PC-9 (cell line): Measurements from ENCODE around the gene AQP3. TPM values are rescaled to one million over a fixed set of nuclear protein-coding genes. Genes with fewer than 3 reads are reported as not detected.
"Not testable (repeated sequence)": the region's sequence is repeated elsewhere in the genome, so short reads cannot be mapped to it uniquely, and the experiment has no call there.

Source experiments
- BruUV-seq: library from RNA; stranded (reverse); fragments of 400-500 nt; replicated peaks from 2 replicates; lab custom pipeline; 2021; lab: Mats Ljungman, UMichigan
- CTCF ChIA-PET: fragments of 300-600 bp; sonication (Branson Sonifier 250); formaldehyde crosslinking; loops from one replicate; lab custom pipeline; 2022; ENCODE audit warnings: antibody characterized with exemption; lab: Charles Lee
- POLR2A ChIA-PET: fragments of 300-600 bp; sonication (Branson Sonifier 250); formaldehyde crosslinking; loops from one replicate; lab custom pipeline; 2022; ENCODE audit warnings: antibody characterized with exemption; ENCODE audit not compliant: unreplicated experiment; lab: Charles Lee
- DNase-seq, 2 experiments: peaks; one replicate each; pipeline versions ENCODE4 v3.0.0 to v3.0.0-alpha.2; 2015 to 2022; ENCODE audit warnings: mixed read lengths in 1 of 2
- H2AFZ ChIP-seq: fragments of 200-600 bp; sonication (generic); 2 replicates; pipeline ENCODE4 v1.8.1; 2017; ENCODE audit warnings: antibody characterized with exemption
- H3F3A ChIP-seq: fragments of 200-600 bp; sonication (generic); 2 replicates; pipeline ENCODE4 v1.8.1; 2017; ENCODE audit warnings: antibody characterized with exemption, mild to moderate bottlenecking, low read depth; ENCODE audit not compliant: insufficient read depth
- H3K27ac ChIP-seq: fragments of 200-600 bp; sonication (generic); 2 replicates; pipeline ENCODE4 v1.6.1; 2016; ENCODE audit warnings: mixed run types
- H3K27me3 ChIP-seq: fragments of 200-600 bp; sonication (generic); 2 replicates; pipeline ENCODE4 v1.6.1; 2016; ENCODE audit warnings: low read depth, mixed run types; ENCODE audit not compliant: insufficient read depth
- H3K36me3 ChIP-seq: fragments of 200-600 bp; sonication (generic); 2 replicates; pipeline ENCODE4 v1.6.1; 2016; ENCODE audit warnings: low read depth, mixed run types
- H3K4me1 ChIP-seq: fragments of 200-600 bp; sonication (generic); replicated peaks from 2 replicates; pipeline ENCODE4 v1.6.1; 2016; ENCODE audit warnings: mixed run types; ENCODE audit not compliant: insufficient read depth
- H3K4me2 ChIP-seq: fragments of 200-600 bp; sonication (generic); 2 replicates; pipeline ENCODE4 v1.6.1; 2017; ENCODE audit warnings: mixed run types
- H3K4me3 ChIP-seq: fragments of 200-600 bp; sonication (generic); 2 replicates; pipeline ENCODE4 v1.6.1; 2016; ENCODE audit warnings: mixed run types
- H3K79me2 ChIP-seq: fragments of 200-600 bp; sonication (generic); 2 replicates; pipeline ENCODE4 v1.6.1; 2017; ENCODE audit warnings: low read depth, mixed run types
- H3K9me2 ChIP-seq: fragments of 200-600 bp; sonication (generic); 2 replicates; pipeline ENCODE4 v1.8.1; 2017; ENCODE audit warnings: mild to moderate bottlenecking; ENCODE audit not compliant: insufficient read depth
- H3K9me3 ChIP-seq: fragments of 200-600 bp; sonication (generic); 2 replicates; pipeline ENCODE4 v1.8.1; 2016; ENCODE audit warnings: low read depth; ENCODE audit not compliant: insufficient read depth
- H4K20me1 ChIP-seq: fragments of 200-600 bp; sonication (generic); 2 replicates; pipeline ENCODE4 v1.8.1; 2017; ENCODE audit not compliant: insufficient read depth
- EZH2 ChIP-seq: fragments of 200-600 bp; sonication (generic); IDR thresholded peaks from 2 replicates; pipeline ENCODE4 v1.8.0; 2017; ENCODE audit warnings: antibody characterized with exemption, low read depth
- intact Hi-C: fragments of 100-400 bp; cut with micrococcal nuclease; formaldehyde crosslinking; loops from one replicate; pipeline ENCODE4 v1.10.0; 2022; ENCODE audit not compliant: unreplicated experiment
- total RNA-seq: library from RNA; stranded (reverse); gene quantifications from 2 replicates; pipeline ENCODE4 v1.2.3, GENCODE V29; 2021
- TF ChIP-seq, protein P1 (sequence below): fragments of 200-600 bp; sonication (generic); conservative IDR thresholded peaks from 2 replicates; pipeline ENCODE4 v1.6.1; 2017; ENCODE audit warnings: mixed run types, antibody characterized with exemption, mild to moderate bottlenecking, moderate library complexity

AQP3 gene
- total RNA-seq, 1 experiment from 2014 or later = 9.9 TPM

GRCh38 chr9:33403941-33404787, 43.2 kb downstream of the AQP3 start:
- Histone ChIP-seq H3K36me3 (no peaks in the 10 kb centered on the region), H3K79me2 (no peaks in the 10 kb centered on the region), H3K27ac (no peak overlapping the region), H2AFZ (no peak overlapping the region), H3K4me3 (no peak overlapping the region), H3K4me1 (no peaks in the 10 kb centered on the region), H3F3A (no peaks in the 10 kb centered on the region; the same call in 1 of the 2 replicates), H3K9me3 (no peaks in the 10 kb centered on the region), H3K27me3 (no peaks in the 10 kb centered on the region), H3K9me2 (no peaks in the 10 kb centered on the region), H3K4me2 (no peak overlapping the region), H4K20me1 (no peaks in the 10 kb centered on the region)
- CTCF ChIA-PET = interaction anchor here (0.6 to 2.5 kb wide), 7 partner anchors 11 to 387 kb away, joined by 3 to 9 read pairs (median 3); partner anchors contain the start of gene NOL6
- intact Hi-C loops = loop anchor here (1.0 kb wide), 2 partner anchors 62 to 175 kb away; no protein-coding TSS in a partner anchor
- DNase-seq = no peak
- POLR2A ChIA-PET = no interaction called here
- no TSS peak for BruUV-seq
- no peak for TF ChIP-seq EZH2
- TF ChIP-seq, protein P1, sequence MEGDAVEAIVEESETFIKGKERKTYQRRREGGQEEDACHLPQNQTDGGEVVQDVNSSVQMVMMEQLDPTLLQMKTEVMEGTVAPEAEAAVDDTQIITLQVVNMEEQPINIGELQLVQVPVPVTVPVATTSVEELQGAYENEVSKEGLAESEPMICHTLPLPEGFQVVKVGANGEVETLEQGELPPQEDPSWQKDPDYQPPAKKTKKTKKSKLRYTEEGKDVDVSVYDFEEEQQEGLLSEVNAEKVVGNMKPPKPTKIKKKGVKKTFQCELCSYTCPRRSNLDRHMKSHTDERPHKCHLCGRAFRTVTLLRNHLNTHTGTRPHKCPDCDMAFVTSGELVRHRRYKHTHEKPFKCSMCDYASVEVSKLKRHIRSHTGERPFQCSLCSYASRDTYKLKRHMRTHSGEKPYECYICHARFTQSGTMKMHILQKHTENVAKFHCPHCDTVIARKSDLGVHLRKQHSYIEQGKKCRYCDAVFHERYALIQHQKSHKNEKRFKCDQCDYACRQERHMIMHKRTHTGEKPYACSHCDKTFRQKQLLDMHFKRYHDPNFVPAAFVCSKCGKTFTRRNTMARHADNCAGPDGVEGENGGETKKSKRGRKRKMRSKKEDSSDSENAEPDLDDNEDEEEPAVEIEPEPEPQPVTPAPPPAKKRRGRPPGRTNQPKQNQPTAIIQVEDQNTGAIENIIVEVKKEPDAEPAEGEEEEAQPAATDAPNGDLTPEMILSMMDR = no peak

- H4K20me1 ChIP-seq, CTCF ChIA-PET, H3K4me1 ChIP-seq, H2AFZ ChIP-seq, H3K36me3 ChIP-seq, DNase-seq, H3K27ac ChIP-seq, H3K79me2 ChIP-seq, H3K4me3 ChIP-seq, H3K27me3 ChIP-seq, POLR2A ChIA-PET, H3F3A ChIP-seq, H3K9me2 ChIP-seq, BruUV-seq, intact Hi-C loops, H3K9me3 ChIP-seq: not testable (repeated sequence)
- H3K4me2 ChIP-seq = peak within 1 kb of the TSS; percentile 23; the same call in 1 of the 2 replicates
These were observed 45.0 kb downstream of the AQP3 start, which contains the start of gene AQP7 for GRCh38 chr9:33402371-33402770. AQP7 (minus strand) TSS chr9:33402568; CDS start chr9:33401262, 1,306 bp downstream.

- intact Hi-C loops, BruUV-seq, POLR2A ChIA-PET: not testable (repeated sequence)
These were observed 45.6 kb downstream of the AQP3 start for GRCh38 chr9:33401809-33402208.

GRCh38 chr9:33399047-33399446, 48.3 kb downstream of the AQP3 start:
- H3K4me1 ChIP-seq, H3K27me3 ChIP-seq, H3K4me3 ChIP-seq, H3K36me3 ChIP-seq, DNase-seq, BruUV-seq, H3K27ac ChIP-seq, H4K20me1 ChIP-seq, POLR2A ChIA-PET, H3K79me2 ChIP-seq, H3K9me2 ChIP-seq, H3K9me3 ChIP-seq, H3K4me2 ChIP-seq, H3F3A ChIP-seq, H2AFZ ChIP-seq: not testable (repeated sequence)
- CTCF ChIA-PET = interaction anchor here (1.2 kb wide), 1 partner anchor 54 kb away, joined by 4 read pairs; no protein-coding TSS in a partner anchor
- intact Hi-C loops = loop anchor here (10.0 kb wide), 1 partner anchor 74 kb away; no protein-coding TSS in a partner anchor

More at GRCh38 chr9:33401809-33402208, 45.6 kb downstream of the AQP3 start:
- H3K9me2 ChIP-seq, H3K9me3 ChIP-seq, H4K20me1 ChIP-seq, H3F3A ChIP-seq, DNase-seq, H3K36me3 ChIP-seq, H3K4me1 ChIP-seq, H3K27me3 ChIP-seq, H3K4me2 ChIP-seq, H3K4me3 ChIP-seq, H2AFZ ChIP-seq, H3K79me2 ChIP-seq, H3K27ac ChIP-seq, CTCF ChIA-PET: not testable (repeated sequence)

GRCh38 chr9:33397801-33398200, 49.6 kb downstream of the AQP3 start:
- H3K4me1 ChIP-seq, H3K27ac ChIP-seq, H3F3A ChIP-seq, H3K4me3 ChIP-seq, POLR2A ChIA-PET, BruUV-seq, H3K27me3 ChIP-seq, CTCF ChIA-PET, H3K4me2 ChIP-seq, H3K79me2 ChIP-seq, H3K36me3 ChIP-seq, H4K20me1 ChIP-seq, H3K9me3 ChIP-seq, H2AFZ ChIP-seq, DNase-seq, H3K9me2 ChIP-seq: not testable (repeated sequence)
- intact Hi-C loops = loop anchor here (10.0 kb wide), 1 partner anchor 73 kb away; no protein-coding TSS in a partner anchor

DNA sequence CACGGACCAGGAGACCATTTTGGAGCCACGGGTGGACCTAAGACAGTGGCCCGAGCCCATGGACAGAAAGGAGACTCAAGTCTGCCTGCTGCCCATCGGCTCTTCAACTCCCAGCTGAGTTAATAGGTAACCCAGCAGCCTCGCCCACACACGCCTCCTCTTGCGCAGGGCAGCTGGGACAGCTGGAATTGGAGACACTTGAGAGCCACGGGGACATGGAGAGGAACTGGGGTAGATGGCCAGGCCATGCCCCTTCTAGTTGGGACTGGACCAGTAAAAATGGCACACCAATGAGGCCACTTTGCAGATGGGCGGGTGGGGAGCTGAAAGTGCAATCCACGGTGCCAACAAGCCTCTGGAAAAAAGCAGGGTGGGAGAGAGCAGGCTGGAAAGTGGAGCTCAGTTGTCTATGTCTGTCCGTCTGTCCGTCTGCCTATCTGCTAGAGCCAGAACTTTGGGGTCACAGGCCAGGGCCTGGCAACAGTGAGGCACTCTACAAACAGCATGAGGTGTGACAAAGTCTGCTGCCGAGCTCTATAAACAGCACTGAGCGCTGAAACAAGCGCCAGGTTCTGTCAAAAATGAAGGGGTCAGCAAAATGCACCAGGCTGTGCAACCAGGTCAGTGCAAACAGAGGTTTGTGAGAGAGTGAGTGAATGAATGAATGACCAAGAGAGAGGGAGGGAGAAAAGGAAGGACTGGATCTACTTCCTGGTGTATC, 52.1 kb downstream of the AQP3 start:
- H3K27ac ChIP-seq, H3K4me2 ChIP-seq, H3K79me2 ChIP-seq, H3K9me3 ChIP-seq, H2AFZ ChIP-seq, H4K20me1 ChIP-seq, H3F3A ChIP-seq, H3K9me2 ChIP-seq, POLR2A ChIA-PET, CTCF ChIA-PET, H3K4me3 ChIP-seq, H3K27me3 ChIP-seq, BruUV-seq, DNase-seq, H3K36me3 ChIP-seq: not testable (repeated sequence)
- intact Hi-C loops = loop anchor here (10.0 kb wide), 1 partner anchor 71 kb away; no protein-coding TSS in a partner anchor
- H3K4me1 ChIP-seq = peaks cover 12% of the 10 kb centered on the region
